ENCODE data around the gene MYOZ3. TPM values are rescaled to one million over a fixed set of nuclear protein-coding genes. Genes with fewer than 3 reads are reported as not detected.

Gene MYOZ3
- total RNA-seq, 2 donors from 2014 or later = 0.12 to 0.32 TPM

DNA sequence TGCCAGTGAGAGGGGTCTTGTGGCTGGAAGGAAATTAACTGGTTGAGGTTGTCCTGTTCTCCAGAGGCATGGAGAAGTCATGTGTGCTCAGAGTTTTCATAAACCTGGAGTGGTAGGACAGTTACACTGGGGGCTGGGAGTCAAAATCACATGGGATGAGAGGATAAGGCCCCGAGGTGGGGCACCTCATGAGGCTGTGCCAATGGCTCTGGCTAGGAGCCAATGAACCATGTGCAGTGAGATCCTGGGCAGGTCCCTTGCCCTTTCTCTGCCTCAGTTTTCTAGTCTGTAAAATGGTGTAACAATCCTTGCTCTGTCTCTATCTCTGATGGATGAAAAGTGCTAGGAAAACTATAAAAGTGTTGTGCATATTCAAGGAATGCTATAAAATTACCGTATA, 27.6 kb upstream of the MYOZ3 start:
- no peak for DNase-seq
- TF ChIP-seq, protein P1, sequence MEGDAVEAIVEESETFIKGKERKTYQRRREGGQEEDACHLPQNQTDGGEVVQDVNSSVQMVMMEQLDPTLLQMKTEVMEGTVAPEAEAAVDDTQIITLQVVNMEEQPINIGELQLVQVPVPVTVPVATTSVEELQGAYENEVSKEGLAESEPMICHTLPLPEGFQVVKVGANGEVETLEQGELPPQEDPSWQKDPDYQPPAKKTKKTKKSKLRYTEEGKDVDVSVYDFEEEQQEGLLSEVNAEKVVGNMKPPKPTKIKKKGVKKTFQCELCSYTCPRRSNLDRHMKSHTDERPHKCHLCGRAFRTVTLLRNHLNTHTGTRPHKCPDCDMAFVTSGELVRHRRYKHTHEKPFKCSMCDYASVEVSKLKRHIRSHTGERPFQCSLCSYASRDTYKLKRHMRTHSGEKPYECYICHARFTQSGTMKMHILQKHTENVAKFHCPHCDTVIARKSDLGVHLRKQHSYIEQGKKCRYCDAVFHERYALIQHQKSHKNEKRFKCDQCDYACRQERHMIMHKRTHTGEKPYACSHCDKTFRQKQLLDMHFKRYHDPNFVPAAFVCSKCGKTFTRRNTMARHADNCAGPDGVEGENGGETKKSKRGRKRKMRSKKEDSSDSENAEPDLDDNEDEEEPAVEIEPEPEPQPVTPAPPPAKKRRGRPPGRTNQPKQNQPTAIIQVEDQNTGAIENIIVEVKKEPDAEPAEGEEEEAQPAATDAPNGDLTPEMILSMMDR (IDR thresholded peaks at IDR 0.05) = no peak

DNA sequence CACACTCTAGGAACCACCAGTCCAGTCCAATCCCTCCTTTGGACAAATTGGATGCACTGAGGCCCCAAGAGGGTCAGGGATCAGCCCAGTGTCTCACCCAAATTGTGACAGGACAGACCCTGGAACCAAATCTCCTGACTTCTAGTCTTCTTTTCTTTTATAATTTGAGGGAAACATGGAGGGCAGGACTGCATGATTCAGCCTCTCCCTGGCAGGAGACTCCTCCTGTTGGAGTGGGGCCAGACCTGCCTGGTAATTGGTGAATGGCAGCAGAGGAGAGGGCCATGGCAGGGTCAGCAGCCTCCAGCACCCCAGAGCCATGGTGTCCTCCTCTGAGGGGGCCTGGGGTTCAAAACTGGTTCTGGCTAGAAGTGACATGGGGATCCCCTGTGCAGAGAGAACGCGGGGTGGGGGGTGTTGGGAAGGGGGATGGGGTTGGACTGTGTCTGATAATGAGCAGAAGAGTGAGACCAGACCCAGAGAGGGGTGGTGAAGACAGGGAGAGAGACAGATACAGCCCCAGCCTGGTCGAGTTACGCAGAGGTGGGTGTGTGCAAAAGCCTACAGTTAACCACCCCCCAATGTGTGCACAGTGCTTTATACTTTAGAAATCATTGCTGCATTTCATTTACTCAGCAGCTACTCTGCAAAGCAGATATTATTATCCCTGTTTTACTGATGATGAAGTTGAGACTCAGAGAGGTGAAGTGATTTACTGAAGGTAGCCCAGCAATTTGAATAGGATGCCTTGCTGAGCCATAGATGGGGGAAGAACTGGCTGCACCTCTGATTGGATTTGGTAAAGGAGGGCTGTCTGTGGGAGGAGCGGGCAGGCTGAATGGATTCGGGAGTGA, 24.4 kb upstream of the MYOZ3 start:
- no peaks in the 10 kb centered on the region for H3K36me3 ChIP-seq
- H3K9ac ChIP-seq (ENCODE audit: low read depth in 2 of 2, low read length in 2 of 2) = no peak overlapping the region
- H3K9me3 ChIP-seq = no peaks in the 10 kb centered on the region
- DNase-seq = peak; percentile 73
- intact Hi-C loops (cut with DNase I) = no loop called here
- H3K27ac ChIP-seq = no peak overlapping the region
- no peaks in the 10 kb centered on the region for H3K27me3 ChIP-seq
- no peaks in the 10 kb centered on the region for H3K4me1 ChIP-seq
- TF ChIP-seq, protein P1 (IDR thresholded peaks at IDR 0.05) = no peak
- no peak overlapping the region for H3K4me3 ChIP-seq

More for the DNA sequence above, 27.6 kb upstream of the MYOZ3 start:
- no peaks in the 10 kb centered on the region for H3K36me3 ChIP-seq
- no peak overlapping the region for H3K9ac ChIP-seq (ENCODE audit: low read depth in 2 of 2, low read length in 2 of 2)
- H3K27me3 ChIP-seq = no peaks in the 10 kb centered on the region
- no peak overlapping the region for H3K27ac ChIP-seq
- no peaks in the 10 kb centered on the region for H3K4me1 ChIP-seq
- no peak overlapping the region for H3K4me3 ChIP-seq
- intact Hi-C loops (cut with DNase I) = no loop called here
- H3K9me3 ChIP-seq = no peaks in the 10 kb centered on the region

DNA sequence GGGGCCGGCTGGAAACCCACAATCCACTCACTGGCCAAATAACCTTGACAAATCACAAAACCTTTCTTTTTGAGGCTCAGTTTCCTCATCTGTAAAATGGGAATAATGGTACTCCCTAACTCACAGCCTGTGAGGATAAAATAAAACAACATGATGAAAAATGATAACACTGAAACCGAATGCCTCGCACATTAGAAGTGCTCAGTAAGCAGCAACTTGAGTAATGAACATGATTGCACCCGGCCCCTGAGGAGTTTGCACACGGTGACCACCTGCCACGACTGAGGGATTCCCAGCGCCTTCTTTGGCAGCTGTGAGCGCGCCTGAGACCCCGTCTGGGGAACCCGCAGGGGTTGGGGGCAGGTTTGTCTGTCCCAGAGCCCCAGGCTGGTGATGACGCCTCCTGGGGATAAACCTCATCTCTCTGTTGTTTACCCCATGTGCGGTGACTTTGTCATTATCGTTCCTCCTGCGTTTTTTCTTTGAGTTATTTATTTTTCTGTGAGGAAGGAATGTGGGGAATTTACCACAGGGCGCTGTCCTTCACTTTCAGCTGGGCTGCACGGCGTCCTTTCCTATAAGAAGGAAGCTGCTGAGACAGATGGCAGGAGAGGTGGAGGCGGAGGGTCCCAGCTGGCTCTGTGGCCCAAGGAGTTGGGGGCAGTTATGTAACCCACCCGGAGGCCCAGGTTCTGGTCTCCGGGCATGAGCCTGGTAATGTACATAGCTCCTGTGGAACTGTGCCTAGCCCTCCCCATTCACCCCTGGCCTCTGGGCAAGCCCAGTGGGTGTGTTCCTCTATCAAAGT, 23.6 kb upstream of the MYOZ3 start:
- Histone ChIP-seq H3K4me3 (no peak overlapping the region), H3K9me3 (no peaks in the 10 kb centered on the region), H3K27me3 (no peaks in the 10 kb centered on the region), H3K4me1 (no peaks in the 10 kb centered on the region), H3K27ac (no peak overlapping the region), H3K36me3 (no peaks in the 10 kb centered on the region), H3K9ac (ENCODE audit: low read depth in 2 of 2, low read length in 2 of 2) (no peak overlapping the region)
- intact Hi-C loops (cut with DNase I) = no loop called here
- TF ChIP-seq, protein P1 (IDR thresholded peaks at IDR 0.05) = no peak
- no peak for DNase-seq

DNA sequence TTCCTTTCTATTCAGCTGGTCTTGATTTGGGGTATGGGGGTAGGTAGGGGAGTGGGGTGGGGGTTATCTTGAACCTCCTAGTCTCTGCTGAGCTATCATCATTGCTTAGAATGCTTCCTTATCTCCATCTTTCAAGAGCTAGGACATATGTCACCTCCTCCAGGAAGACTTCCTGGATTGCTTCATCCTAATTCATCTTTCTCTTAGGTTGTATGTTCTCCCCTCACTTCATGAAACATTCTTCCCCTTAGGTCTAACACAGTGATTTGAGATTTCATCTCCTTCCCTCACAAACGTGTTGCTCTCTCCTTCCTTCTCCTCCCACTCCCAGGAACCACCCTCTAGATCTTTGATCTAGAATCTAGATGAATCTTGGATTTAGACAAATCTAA, 23.0 kb upstream of the MYOZ3 start:
- H3K27me3 ChIP-seq = no peaks in the 10 kb centered on the region
- DNase-seq = no peak
- H3K36me3 ChIP-seq = no peaks in the 10 kb centered on the region
- H3K9me3 ChIP-seq = no peaks in the 10 kb centered on the region
- TF ChIP-seq, protein P1 (IDR thresholded peaks at IDR 0.05) = no peak
- H3K4me1 ChIP-seq = no peaks in the 10 kb centered on the region
- intact Hi-C loops (cut with DNase I) = no loop called here
- no peak overlapping the region for H3K27ac ChIP-seq
- H3K9ac ChIP-seq (ENCODE audit: low read depth in 2 of 2, low read length in 2 of 2) = no peak overlapping the region
- no peak overlapping the region for H3K4me3 ChIP-seq

DNA sequence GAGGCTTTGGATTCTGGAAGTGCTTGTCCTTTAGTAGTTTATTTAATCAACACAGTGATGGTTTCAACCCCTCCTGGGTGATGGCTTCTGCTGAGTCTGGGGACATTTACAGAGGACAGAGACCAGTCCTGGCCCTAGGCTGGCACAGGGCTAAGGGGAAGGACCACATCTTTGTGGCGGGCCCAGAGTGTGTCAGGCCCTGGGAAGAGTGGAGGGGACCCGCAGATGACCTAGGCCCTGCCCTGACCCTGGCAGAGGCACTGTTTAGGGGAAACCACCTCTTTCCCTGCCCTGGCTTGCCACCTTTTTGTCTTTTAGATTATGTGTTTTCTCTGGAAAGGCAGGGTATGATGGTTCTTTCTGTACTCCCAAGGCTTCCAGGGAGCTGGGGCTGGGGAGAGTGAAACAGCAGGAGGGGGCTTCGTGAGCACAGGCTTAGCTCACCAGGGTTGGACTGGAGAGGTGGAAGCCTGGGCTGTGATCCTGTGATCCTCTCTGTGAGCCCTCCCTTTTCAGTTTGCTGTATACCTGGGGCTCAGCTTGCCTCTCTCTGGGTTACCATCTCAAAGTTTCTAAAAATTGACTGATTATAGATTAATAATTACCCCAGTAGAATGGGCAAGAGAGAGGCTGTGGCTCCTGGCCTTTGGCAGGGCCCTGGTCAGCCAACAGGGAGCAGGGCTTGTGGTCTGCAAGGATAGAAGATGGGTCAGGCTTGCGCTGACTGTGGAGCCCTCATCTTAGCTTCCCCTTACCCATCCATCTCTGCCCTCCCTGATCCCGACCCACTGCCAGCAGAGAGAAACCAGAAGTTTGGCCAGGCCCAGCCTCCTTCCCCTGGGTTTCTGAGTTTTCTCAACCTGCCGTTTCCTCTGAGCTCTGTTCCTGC, 22.3 kb upstream of the MYOZ3 start:
- H3K9ac ChIP-seq (ENCODE audit: low read depth in 2 of 2, low read length in 2 of 2) = no peak overlapping the region
- H3K27me3 ChIP-seq = no peaks in the 10 kb centered on the region
- TF ChIP-seq, protein P1 (IDR thresholded peaks at IDR 0.05) = no peak
- H3K4me1 ChIP-seq = no peaks in the 10 kb centered on the region
- intact Hi-C loops (cut with DNase I) = no loop called here
- no peaks in the 10 kb centered on the region for H3K36me3 ChIP-seq
- DNase-seq = no peak
- H3K9me3 ChIP-seq = no peaks in the 10 kb centered on the region
- no peak overlapping the region for H3K4me3 ChIP-seq
- peak overlapping the region; percentile 17 for H3K27ac ChIP-seq
